ENCODE results near the gene MYRFL.

DNA sequence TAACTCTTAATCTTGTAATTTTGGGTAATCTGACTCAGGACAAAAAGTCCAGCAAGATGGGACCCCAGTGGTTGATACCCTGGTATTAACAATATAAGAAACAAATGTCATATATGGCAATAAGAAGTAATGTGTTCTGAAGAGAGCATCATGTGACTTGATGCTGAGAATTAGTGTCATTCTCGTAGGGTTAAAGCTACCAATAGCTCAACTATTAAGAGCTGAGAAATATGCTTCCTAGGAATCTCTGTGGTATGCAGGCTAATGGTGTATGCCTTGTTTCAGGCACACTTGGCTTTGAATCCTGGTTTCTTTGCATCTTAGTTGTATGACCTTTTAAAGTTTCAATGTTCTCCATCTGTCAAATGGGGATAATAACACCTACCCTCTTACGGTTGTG is 9.1 kb downstream of the MYRFL start:
- TF ChIP-seq, protein P1, sequence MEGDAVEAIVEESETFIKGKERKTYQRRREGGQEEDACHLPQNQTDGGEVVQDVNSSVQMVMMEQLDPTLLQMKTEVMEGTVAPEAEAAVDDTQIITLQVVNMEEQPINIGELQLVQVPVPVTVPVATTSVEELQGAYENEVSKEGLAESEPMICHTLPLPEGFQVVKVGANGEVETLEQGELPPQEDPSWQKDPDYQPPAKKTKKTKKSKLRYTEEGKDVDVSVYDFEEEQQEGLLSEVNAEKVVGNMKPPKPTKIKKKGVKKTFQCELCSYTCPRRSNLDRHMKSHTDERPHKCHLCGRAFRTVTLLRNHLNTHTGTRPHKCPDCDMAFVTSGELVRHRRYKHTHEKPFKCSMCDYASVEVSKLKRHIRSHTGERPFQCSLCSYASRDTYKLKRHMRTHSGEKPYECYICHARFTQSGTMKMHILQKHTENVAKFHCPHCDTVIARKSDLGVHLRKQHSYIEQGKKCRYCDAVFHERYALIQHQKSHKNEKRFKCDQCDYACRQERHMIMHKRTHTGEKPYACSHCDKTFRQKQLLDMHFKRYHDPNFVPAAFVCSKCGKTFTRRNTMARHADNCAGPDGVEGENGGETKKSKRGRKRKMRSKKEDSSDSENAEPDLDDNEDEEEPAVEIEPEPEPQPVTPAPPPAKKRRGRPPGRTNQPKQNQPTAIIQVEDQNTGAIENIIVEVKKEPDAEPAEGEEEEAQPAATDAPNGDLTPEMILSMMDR (conservative IDR thresholded peaks at IDR 0.05): no peak
- no peak for TF ChIP-seq EZH2 (IDR thresholded peaks at IDR 0.05; ENCODE audit: low read depth)
